Astrocyte of the hippocampus (primary cell): ENCODE results near the gene PGGHG.

ENCODE experiments used
- DNase-seq: peaks from one replicate; pipeline ENCODE4 v3.0.0; 2011; ENCODE audit warnings: low read depth, low spot score

Gene PGGHG

GRCh38 chr11:269146-269890 lies 19.6 kb upstream of the PGGHG start:
- DNase-seq: no peak

- DNase-seq: no peak
Measured at GRCh38 chr11:270451-271318, 18.2 kb upstream of the PGGHG start.

- no peak for DNase-seq
Measured at GRCh38 chr11:271319-271715, 17.6 kb upstream of the PGGHG start.

- no peak for DNase-seq
Measured at GRCh38 chr11:272195-272930, 16.6 kb upstream of the PGGHG start.

DNA sequence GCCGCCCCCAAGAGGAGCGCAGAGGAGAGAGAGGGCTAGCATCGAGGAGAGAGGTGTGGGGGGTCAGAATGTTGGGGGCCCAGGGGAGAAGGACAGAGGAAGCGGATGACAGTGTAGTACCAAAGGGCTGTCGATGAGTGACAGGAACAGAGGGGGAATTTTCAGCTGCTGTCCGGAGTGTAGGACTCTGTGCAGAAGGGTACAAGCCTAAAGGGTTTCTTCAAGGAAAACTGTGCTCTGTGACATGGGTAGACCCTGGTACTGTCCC lies 16.1 kb upstream of the PGGHG start:
- no peak for DNase-seq

- DNase-seq: no peak
Measured at GRCh38 chr11:276219-276618, 12.7 kb upstream of the PGGHG start.

GRCh38 chr11:278001-278951 lies 10.7 kb upstream of the PGGHG start, which contains the start of gene NLRP6:
Gene NLRP6, plus strand, starts transcription at chr11:278407. Its CDS starts 163 bp downstream, at chr11:278570.
- DNase-seq: no peak

GRCh38 chr11:279040-279965 lies 9.6 kb upstream of the PGGHG start:
- DNase-seq: no peak

- DNase-seq: peak; percentile 71
Measured at GRCh38 chr11:279966-280705, 8.8 kb upstream of the PGGHG start.

- DNase-seq: no peak
Measured at GRCh38 chr11:280706-281485, 8.0 kb upstream of the PGGHG start.

DNA sequence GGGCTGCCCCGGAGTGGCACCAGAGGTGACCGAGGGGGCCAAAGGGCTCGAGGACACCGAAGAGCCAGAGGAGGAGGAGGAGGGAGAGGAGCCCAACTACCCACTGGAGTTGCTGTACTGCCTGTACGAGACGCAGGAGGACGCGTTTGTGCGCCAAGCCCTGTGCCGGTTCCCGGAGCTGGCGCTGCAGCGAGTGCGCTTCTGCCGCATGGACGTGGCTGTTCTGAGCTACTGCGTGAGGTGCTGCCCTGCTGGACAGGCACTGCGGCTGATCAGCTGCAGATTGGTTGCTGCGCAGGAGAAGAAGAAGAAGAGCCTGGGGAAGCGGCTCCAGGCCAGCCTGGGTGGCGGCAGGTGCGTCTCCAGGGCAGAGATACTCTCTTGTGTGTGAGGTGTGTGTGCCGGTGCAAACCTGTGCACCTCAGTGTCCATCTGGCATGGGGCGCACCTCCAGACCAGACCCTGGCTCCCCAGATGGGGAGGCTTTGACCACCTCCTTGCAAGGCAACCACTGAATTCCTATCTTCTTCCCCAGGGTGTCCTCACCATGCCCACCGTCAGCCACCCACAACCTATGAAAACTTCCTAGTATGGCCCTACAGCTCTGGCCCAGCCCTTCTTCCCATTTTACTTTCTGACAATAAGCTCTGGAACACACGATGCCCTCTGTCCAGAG lies 7.3 kb upstream of the PGGHG start:
- DNase-seq: no peak

DNA sequence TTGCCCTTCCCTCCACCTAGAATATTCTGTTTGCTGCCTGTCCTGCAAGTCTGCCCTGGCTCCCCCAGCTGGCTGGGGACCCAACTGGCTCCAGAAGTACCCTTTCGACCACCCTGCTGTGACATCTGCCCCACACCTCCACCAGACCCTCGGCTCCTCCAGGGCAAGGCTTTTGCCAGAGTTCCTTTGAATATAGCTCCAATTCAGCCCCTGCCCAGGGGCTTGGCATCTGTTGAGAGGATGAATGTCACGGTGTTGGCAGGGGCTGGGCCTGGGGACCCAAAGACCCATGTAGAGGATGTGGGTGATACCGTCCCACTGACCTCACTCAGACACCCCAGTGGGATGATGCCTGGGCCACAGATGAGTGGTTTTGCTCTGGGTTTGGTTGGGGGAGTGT lies 6.8 kb upstream of the PGGHG start:
- DNase-seq: no peak

- DNase-seq: no peak
Measured at GRCh38 chr11:282630-283360, 6.1 kb upstream of the PGGHG start.

DNA sequence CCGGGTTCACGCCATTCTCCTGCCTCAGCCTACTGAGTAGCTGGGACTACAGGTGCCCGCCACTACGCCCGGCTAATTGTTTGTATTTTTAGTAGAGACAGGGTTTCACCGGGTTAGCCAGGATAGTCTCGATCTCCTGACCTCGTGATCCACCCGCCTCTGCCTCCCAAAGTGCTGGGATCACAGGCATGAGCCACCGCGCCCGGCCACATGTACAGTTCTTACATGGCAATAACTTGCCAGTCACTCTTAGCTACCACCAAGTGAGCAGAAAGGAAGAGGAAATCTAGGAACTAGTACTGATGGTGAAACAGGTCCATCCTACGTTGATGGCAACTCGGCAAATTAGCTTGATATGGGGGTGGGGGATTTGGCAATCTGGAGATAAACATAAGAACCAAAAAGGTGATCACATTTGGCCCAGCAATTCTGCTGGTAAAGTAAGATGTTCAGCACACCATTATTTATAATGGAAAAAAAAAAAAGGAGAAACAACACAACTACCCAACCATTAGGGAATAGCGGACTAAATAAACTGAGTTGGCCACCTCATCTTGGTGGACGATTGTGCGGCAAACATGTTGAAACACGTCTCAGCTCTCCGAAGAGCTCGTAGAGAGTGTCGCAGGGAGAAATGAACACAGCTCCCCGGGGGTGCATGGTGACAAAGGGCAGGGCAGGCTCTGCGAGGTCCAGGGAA lies 5.4 kb upstream of the PGGHG start:
- DNase-seq: no peak

- DNase-seq: no peak
Measured at GRCh38 chr11:284105-285020, 4.6 kb upstream of the PGGHG start.
